Common myeloid progenitor, CD34-positive (primary cell): Measurements from ENCODE around the gene WDTC1.

Experiments used
- CTCF ChIA-PET: fragments of 350-600 bp; sonication (Branson Sonifier 250); formaldehyde crosslinking; loops from one replicate; lab custom pipeline; 2021; ENCODE audit warnings: antibody characterized with exemption; lab: Charles Lee
- POLR2A ChIA-PET: fragments of 350-600 bp; sonication (Branson Sonifier 250); formaldehyde crosslinking; loops from one replicate; lab custom pipeline; 2021; ENCODE audit warnings: antibody characterized with exemption; lab: Charles Lee
- DNase-seq, 3 donors: peaks; one replicate each; pipeline versions ENCODE4 v3.0.0 to v3.0.0-alpha.2; 2013
- H3K27ac ChIP-seq, 2 experiments: 1 replicate in 1 of 2; 2 replicates in 1 of 2; pipeline ENCODE4 v1.7.0; 2013; ENCODE audit warnings: inconsistent platforms in 2 of 2, low read length in 2 of 2, mild to moderate bottlenecking in 2 of 2, low read depth in 1 of 2, moderate library complexity in 1 of 2; ENCODE audit not compliant: severe bottlenecking in 2 of 2, insufficient read depth in 1 of 2, poor library complexity in 1 of 2
- H3K27me3 ChIP-seq, 5 experiments: replicated peaks in 2 of 5; 1 replicate in 3 of 5; 2 replicates in 2 of 5; pipeline versions ENCODE4 v1.6.1 to v1.7.0; 2013; ENCODE audit warnings: low read length in 4 of 5, mild to moderate bottlenecking in 2 of 5, moderate library complexity in 2 of 5, inconsistent platforms in 1 of 5; ENCODE audit not compliant: insufficient read depth in 5 of 5, control insufficient read depth in 4 of 5
- H3K36me3 ChIP-seq, 4 experiments: 1 replicate in 2 of 4; 2 replicates in 2 of 4; pipeline versions ENCODE4 v1.6.1 to v1.7.0; 2013; ENCODE audit warnings: low read length in 3 of 4, control low read depth in 1 of 4, mild to moderate bottlenecking in 1 of 4; ENCODE audit not compliant: control insufficient read depth in 4 of 4, insufficient read depth in 4 of 4
- H3K4me1 ChIP-seq, 4 experiments: 1 replicate in 3 of 4; 2 replicates in 1 of 4; pipeline versions ENCODE4 v1.6.1 to v1.7.1; 2013; ENCODE audit warnings: low read length in 3 of 4, mild to moderate bottlenecking in 3 of 4, control low read depth in 1 of 4, inconsistent platforms in 1 of 4, moderate library complexity in 1 of 4; ENCODE audit not compliant: control insufficient read depth in 4 of 4, insufficient read depth in 4 of 4; ENCODE audit errors: control extremely low read depth in 1 of 4
- H3K4me3 ChIP-seq, 7 experiments: 1 replicate in 4 of 7; 2 replicates in 3 of 7; pipeline versions ENCODE4 v1.5.1 to v1.7.0; 2013; ENCODE audit warnings: mild to moderate bottlenecking in 7 of 7, low read length in 6 of 7, moderate library complexity in 6 of 7, inconsistent platforms in 2 of 7, low read depth in 2 of 7, control low read depth in 1 of 7; ENCODE audit not compliant: insufficient read depth in 4 of 7, control insufficient read depth in 1 of 7; ENCODE audit errors: extremely low read depth in 1 of 7
- H3K9me3 ChIP-seq, 5 experiments: 1 replicate in 4 of 5; 2 replicates in 1 of 5; pipeline versions ENCODE4 v1.6.1 to v1.7.1; 2013; ENCODE audit warnings: low read length in 4 of 5, mild to moderate bottlenecking in 2 of 5, inconsistent platforms in 1 of 5, low read depth in 1 of 5, moderate library complexity in 1 of 5; ENCODE audit not compliant: control insufficient read depth in 4 of 5, insufficient read depth in 2 of 5; ENCODE audit errors: control extremely low read depth in 1 of 5
- WGBS: methylation state at CpG from one replicate; pipeline ENCODE4 v1.1.5; 2013; ENCODE audit not compliant: insufficient coverage; 5-methylcytosine and 5-hydroxymethylcytosine counted together

Gene WDTC1

DNA sequence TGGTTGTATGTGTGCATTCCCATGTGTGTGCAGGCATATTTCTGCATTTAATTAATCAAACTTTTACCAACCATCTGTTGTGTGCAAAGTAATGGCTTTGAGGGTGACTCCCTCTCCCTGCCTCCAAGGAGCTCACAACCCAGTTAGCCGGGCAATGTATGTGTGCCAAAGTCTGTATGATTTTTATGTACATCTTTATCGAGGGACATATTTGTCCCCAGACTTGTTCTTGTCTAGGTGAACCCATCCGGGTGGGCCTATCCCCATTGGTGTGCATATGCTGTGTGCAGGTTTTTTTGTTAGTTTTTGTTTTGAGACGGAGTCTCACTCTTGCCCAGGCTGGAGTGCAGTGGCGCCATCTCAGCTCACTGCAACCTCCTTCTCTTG is 109.2 kb downstream of the WDTC1 start:
- POLR2A ChIA-PET = interaction anchor here (0.7 kb wide), 1 partner anchor 14 kb away, joined by 3 read pairs; no protein-coding TSS in a partner anchor
- Histone ChIP-seq H3K4me1 (peaks cover 3 to 56% (median 37%) of the 10 kb centered on the region in 4 experiments), H3K4me3 (peak overlapping the region; percentile 39 to 93 (median 83)), H3K27ac (peak overlapping the region in 1 of 2 experiments; percentile 84), H3K27me3 (no peaks in the 10 kb centered on the region), H3K36me3 (peaks cover 0 to 26% (median 13%) of the 10 kb centered on the region in 4 experiments), H3K9me3 (no peaks in the 10 kb centered on the region)
- WGBS = 33% methylated on average over 3 of the region's 5 CpGs
- DNase-seq = no peak
- CTCF ChIA-PET = interaction anchor here (0.6 to 7.2 kb wide), 9 partner anchors 11 to 1067 kb away, joined by 3 to 102 read pairs (median 5); partner anchors contain the start of gene MAP3K6

DNA sequence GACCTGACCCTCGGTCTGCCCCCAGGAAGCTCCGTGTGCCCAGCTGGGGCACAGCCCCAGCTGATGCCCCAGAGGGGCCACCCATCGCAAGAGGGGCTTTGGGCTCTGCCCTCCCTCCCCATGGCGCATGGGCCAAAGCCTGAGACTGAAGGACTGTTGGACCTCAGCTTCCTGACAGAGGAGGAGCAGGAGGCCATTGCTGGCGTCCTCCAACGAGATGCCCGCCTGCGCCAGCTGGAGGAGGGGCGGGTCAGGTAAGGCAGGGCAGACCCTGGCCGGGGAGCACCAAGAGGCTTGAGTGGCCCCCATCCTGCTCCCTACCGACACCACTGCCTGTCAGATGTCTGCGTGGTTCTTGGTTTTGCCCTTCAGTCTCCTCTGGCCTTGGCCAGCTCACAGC is 110.8 kb downstream of the WDTC1 start:
- ChIA-PET CTCF (interaction anchor here (0.6 to 7.2 kb wide), 8 partner anchors 9 to 139 kb away, joined by 3 to 102 read pairs (median 6); no protein-coding TSS in a partner anchor), POLR2A (no interaction called here)
- DNase-seq = no peak
- H3K27me3 ChIP-seq = no peaks in the 10 kb centered on the region
- peaks cover 3 to 47% (median 43%) of the 10 kb centered on the region in 4 experiments for H3K4me1 ChIP-seq
- no peaks in the 10 kb centered on the region for H3K9me3 ChIP-seq
- H3K27ac ChIP-seq = no peak overlapping the region
- WGBS = 95% methylated on average over 12 of the region's 12 CpGs
- H3K36me3 ChIP-seq = peaks cover 0 to 39% (median 16%) of the 10 kb centered on the region in 4 experiments
- H3K4me3 ChIP-seq = no peak overlapping the region

DNA sequence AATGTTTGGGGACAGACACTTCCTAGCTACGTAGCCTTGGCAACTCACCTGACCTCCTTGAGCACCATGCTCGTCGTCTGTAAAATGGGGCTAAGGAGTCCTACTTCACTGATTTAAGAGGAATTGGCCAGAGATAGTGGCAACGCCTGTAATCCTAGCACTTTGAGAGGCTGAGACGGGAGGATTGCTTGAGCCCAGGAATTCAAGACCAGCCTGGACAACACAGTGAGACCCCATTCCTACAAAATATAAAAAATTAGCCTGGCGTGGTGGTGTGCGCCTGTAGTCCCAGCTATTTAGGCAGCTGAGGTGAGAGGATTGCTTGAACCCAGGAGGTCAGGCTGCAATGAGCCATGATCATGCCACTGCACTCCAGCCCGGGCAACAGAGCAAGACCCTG is 111.9 kb downstream of the WDTC1 start:
- H3K27me3 ChIP-seq = no peaks in the 10 kb centered on the region
- ChIA-PET POLR2A (no interaction called here), CTCF (interaction anchor here (1.2 to 7.2 kb wide), 6 partner anchors 10 to 46 kb away, joined by 4 to 102 read pairs (median 9); no protein-coding TSS in a partner anchor)
- H3K36me3 ChIP-seq = peaks cover 0 to 50% (median 21%) of the 10 kb centered on the region in 4 experiments
- H3K27ac ChIP-seq = no peak overlapping the region
- 100% methylated on average over 3 of the region's 8 CpGs for WGBS
- no peaks in the 10 kb centered on the region for H3K9me3 ChIP-seq
- no peak overlapping the region for H3K4me3 ChIP-seq
- H3K4me1 ChIP-seq = peaks cover 0 to 40% (median 34%) of the 10 kb centered on the region in 4 experiments
- DNase-seq = no peak

DNA sequence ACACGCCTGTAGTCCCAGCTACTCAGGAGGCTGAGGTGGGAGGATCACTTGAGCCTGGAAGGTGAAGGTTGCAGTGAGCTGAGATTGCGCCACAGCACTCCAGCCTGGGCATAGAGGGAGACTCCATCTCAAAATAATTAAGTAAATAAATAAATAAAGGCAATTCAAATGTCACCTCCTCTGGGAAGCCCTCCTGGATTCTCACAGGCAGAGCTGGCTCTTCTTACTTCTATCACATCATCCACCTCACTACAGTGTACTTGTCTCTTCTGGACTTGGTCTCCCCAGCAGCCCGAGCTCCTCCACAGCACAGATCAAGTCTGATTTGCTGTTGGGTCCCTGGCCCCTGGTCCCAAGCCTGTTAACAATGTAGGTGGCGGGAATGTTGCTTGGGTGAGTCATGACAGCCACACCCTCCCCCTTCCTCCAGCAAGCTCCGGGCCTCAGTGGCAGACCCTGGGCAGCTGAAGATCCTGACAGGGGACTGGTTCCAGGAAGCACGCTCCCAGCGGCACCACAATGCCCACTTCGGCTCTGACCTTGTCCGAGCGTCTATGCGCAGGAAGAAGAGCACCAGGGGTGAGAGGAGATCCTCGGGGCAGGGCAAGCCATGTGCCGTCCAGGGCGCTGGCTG is 112.7 kb downstream of the WDTC1 start:
- peaks cover 0 to 54% (median 22%) of the 10 kb centered on the region in 4 experiments for H3K36me3 ChIP-seq
- POLR2A ChIA-PET = no interaction called here
- whole genome bisulfite sequencing = 100% methylated on average over 7 of the region's 14 CpGs
- H3K9me3 ChIP-seq = no peaks in the 10 kb centered on the region
- no peak overlapping the region for H3K27ac ChIP-seq
- H3K4me1 ChIP-seq = peaks cover 0 to 34% (median 27%) of the 10 kb centered on the region in 4 experiments
- CTCF ChIA-PET = interaction anchor here (1.2 to 7.2 kb wide), 5 partner anchors 9 to 47 kb away, joined by 4 to 102 read pairs (median 7); no protein-coding TSS in a partner anchor
- no peak for DNase-seq
- no peak overlapping the region for H3K4me3 ChIP-seq
- H3K27me3 ChIP-seq = no peaks in the 10 kb centered on the region

DNA sequence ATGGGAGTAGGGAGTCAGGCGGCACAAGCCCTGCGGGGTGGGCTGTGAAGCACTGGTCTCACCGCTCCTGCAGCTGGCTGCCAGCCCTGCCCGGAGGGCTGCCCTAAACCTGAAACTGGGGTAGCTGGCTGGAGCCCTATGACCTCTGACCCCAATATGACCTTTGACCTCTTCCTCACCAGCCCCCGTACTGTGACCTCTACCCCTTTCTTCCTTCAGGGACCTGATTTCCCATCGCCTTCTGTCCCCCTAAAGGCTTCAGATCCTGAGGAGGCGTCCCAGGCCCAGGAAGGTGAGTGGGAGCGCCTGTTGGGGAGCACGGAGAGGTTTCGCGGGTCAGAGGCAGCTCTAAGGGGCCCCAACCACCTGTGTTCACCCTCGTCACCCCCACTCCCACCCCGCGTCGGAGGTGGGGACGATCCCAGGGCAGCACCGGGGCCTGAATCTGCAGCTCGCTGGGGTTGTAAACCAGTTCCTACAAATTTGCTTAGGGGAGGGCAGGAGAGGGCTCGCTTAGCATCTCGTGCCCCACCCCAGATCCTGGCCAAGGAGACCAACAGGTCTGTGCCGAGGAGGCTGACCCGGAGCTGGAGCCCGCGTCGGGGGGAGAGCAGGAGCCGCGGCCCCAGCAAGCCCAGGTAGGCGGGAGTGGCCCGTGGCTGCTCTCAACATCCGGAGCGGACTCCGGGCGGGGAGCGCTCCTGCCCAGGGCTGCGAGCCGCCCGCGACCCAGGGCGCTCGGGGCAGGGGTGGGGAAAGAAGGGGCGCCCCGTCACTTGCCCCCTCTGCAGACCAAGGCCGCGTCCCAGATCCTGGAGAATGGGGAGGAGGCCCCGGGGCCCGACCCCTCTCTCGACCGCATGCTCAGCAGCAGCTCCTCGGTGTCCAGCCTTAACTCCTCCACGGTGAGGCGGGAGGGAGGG is 114.7 kb downstream of the WDTC1 start:
- WGBS = 53% methylated on average over 33 of the region's 51 CpGs
- Histone ChIP-seq H3K36me3 (peaks cover 0 to 61% (median 26%) of the 10 kb centered on the region in 4 experiments), H3K4me3 (peak overlapping the region in 6 of 7 experiments; percentile 1 to 64 (median 52)), H3K27me3 (no peaks in the 10 kb centered on the region), H3K9me3 (no peaks in the 10 kb centered on the region), H3K27ac (no peak overlapping the region), H3K4me1 (peaks cover 0 to 14% (median 6%) of the 10 kb centered on the region in 4 experiments)
- CTCF ChIA-PET = interaction anchor here (0.7 to 2.2 kb wide), 7 partner anchors 9 to 671 kb away, joined by 3 to 8 read pairs (median 3); no protein-coding TSS in a partner anchor
- peak in 2 of 3 donors; percentile 45 to 50 for DNase-seq
- POLR2A ChIA-PET = no interaction called here

DNA sequence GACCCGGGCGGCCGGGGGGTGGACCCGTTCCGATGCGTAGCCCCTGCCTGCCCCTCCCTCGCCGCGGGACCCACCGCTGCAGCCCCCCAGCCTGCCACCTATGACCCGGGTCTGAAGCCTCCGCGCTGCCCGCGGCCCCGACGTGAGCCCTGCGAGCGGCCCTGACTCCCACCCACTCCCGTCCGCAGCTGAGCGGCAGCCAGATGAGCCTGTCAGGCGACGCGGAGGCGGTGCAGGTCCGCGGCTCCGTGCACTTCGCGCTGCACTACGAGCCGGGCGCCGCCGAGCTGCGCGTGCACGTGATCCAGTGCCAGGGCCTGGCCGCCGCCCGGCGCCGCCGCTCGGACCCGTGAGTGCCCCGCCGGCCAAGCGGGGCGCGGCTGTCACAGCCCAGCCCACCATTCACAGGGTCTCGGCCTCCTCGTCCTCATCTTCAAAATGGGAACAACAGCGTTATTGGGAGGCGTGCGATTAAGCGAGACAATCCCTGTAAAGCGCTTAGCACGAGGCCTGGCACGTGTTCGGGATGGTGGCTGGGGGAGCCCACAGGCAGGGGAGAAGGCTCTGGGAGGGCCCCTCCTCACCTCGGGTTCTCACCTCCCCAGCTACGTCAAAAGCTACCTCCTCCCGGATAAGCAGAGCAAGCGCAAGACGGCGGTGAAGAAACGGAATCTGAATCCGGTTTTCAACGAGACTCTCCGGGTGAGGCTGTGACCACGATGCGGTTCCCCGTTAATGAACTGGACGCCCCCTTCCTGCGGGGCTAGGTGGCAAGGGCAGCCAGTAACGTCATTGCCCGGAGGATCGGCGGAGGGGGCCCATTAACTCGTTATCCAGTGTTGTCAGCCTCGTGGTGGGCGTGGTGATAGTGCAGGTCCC is 115.6 kb downstream of the WDTC1 start:
- POLR2A ChIA-PET = interaction anchor here (0.6 kb wide), 1 partner anchor 40 kb away, joined by 3 read pairs; no protein-coding TSS in a partner anchor
- peak in 2 of 3 donors; percentile 56 to 65 for DNase-seq
- peak overlapping the region in 3 of 7 experiments; percentile 58 to 64 (median 62) for H3K4me3 ChIP-seq
- no peaks in the 10 kb centered on the region for H3K27me3 ChIP-seq
- no peak overlapping the region for H3K27ac ChIP-seq
- H3K9me3 ChIP-seq = no peaks in the 10 kb centered on the region
- CTCF ChIA-PET = interaction anchor here (0.8 to 2.2 kb wide), 6 partner anchors 8 to 238 kb away, joined by 3 to 8 read pairs (median 4); no protein-coding TSS in a partner anchor
- WGBS = 80% methylated on average over 82 of the region's 84 CpGs
- peaks cover 0 to 14% (median 4%) of the 10 kb centered on the region in 4 experiments for H3K4me1 ChIP-seq
- peaks cover 0 to 58% (median 25%) of the 10 kb centered on the region in 4 experiments for H3K36me3 ChIP-seq
